ENCODE results near the gene C6orf132.
A peak's percentile ranks its signal among the peaks of the same experiment; 100 is the strongest.

DNA sequence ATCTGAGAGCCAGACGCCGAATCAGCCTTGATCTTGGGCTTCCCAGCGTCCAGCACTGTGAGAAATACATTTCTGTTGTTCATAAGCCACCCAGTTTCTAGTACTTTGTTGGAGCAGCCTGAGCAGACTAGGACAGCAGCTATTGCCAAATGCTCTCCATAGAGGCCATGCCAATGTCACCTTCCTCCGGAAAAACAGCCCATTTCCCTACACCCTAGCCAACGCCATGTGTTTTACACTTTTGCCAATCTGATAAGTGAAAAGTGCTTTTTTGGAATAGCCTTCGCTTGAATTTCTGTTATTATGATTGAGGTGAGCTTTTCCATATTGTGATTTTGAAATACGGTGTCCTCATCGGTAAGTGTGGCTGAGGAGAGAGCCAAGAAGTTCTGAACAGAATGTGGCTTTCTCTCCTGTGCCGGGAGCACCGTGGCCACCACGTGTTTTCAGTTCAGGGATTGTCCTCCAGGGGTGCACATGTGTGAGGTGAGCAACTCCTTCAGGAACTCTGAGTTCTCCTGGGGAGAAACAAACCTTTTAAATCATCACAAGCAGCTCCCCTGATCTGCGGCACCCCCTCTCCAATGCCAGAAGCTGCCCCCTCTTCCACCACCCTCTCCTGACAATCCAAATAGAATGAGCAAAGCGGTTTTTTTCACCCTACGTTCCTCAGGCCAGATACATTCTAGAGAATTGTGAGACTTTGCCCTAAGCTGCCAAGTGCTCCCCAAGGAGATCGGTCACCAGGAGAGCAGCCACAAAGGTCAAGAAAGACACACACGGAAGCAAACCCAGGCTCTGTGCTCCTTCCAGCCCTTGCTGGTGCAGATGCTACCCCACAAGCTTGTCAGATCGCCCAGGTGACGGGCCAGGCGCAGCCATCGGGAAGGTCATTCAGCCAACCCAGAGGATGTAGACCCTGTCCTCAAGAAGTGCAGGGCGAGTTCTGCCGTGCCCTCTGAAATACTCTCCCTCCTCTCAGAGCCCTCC lies 56.1 kb downstream of the C6orf132 start:
- peak in 2 of 5 experiments; percentile 16 to 17 for TF ChIP-seq CTCF (IDR thresholded peaks at IDR 0.05 in 4 of 5, conservative IDR thresholded peaks at IDR 0.05 in 1 of 5)
- TF ChIP-seq POLR2A (IDR thresholded peaks at IDR 0.05): no peak
